H1 (cell line): ENCODE results near the gene TSPAN9.

Experiments used
- CEBPB ChIP-seq: IDR thresholded peaks from 2 replicates; pipeline ENCODE4 v1.6.1; 2012; ENCODE audit warnings: low read depth, low read length
- CTCF ChIP-seq, 3 experiments: IDR thresholded peaks; 1 replicate in 2 of 3; 2 replicates in 1 of 3; pipeline versions ENCODE4 v1.5.1 to v1.6.1; 2011; ENCODE audit warnings: low read length in 3 of 3, mild to moderate bottlenecking in 3 of 3, inconsistent platforms in 2 of 3, low read depth in 1 of 3, moderate library complexity in 1 of 3; ENCODE audit not compliant: insufficient read depth in 1 of 3; ENCODE audit errors: control extremely low read depth in 1 of 3
- EP300 ChIP-seq, 2 experiments: IDR thresholded peaks; 1 replicate in 1 of 2; 2 replicates in 1 of 2; pipeline ENCODE4 v1.6.1; 2011 to 2012; ENCODE audit warnings: low read depth in 2 of 2, low read length in 2 of 2, mild to moderate bottlenecking in 2 of 2, borderline replicate concordance in 1 of 2, inconsistent platforms in 1 of 2, moderate library complexity in 1 of 2
- EZH2 ChIP-seq: fragments of 200-600 bp; sonication (generic); IDR thresholded peaks from 2 replicates; pipeline ENCODE4 v1.7.1; 2012; ENCODE audit warnings: low read depth, mild to moderate bottlenecking, moderate library complexity, low read length, inconsistent platforms; ENCODE audit not compliant: severe bottlenecking
- HDAC2 ChIP-seq, 2 experiments: fragments of 300-600 bp in 1 of 2; sonication (generic) in 1 of 2; IDR thresholded peaks; 2 replicates each; pipeline ENCODE4 v1.6.1; 2011 to 2012; ENCODE audit warnings: low read depth in 2 of 2, low read length in 2 of 2, mild to moderate bottlenecking in 2 of 2, moderate library complexity in 2 of 2, borderline replicate concordance in 1 of 2, inconsistent platforms in 1 of 2
- JUN ChIP-seq: IDR thresholded peaks from 2 replicates; pipeline ENCODE4 v1.6.1; 2011; ENCODE audit warnings: low read depth, mild to moderate bottlenecking, improper control_type of control experiment, low read length
- KDM5A ChIP-seq: fragments of 200-600 bp; IDR thresholded peaks from 2 replicates; pipeline ENCODE4 v1.7.1; 2012; ENCODE audit warnings: mild to moderate bottlenecking, low read length, inconsistent platforms, mixed read lengths
- POLR2A ChIP-seq, 2 experiments: IDR thresholded peaks; 1 replicate in 1 of 2; 2 replicates in 1 of 2; pipeline ENCODE4 v1.6.1; 2011; ENCODE audit warnings: low read depth in 2 of 2, low read length in 2 of 2, mild to moderate bottlenecking in 2 of 2; ENCODE audit errors: control extremely low read depth in 1 of 2
- RFX5 ChIP-seq: IDR thresholded peaks from 2 replicates; pipeline ENCODE4 v1.6.1; 2011; ENCODE audit warnings: low read depth, low read length, improper control_type of control experiment, borderline replicate concordance
- RNF2 ChIP-seq: fragments of 200-900, 300-1000 bp; sonication (generic); IDR thresholded peaks from 2 replicates; pipeline ENCODE4 v1.7.1; 2016; ENCODE audit warnings: borderline replicate concordance, low read depth, mild to moderate bottlenecking, antibody characterized with exemption, low read length; ENCODE audit not compliant: poor library complexity, severe bottlenecking; ENCODE audit errors: missing control alignments
- SIN3A ChIP-seq, 2 experiments: IDR thresholded peaks in 1 of 2; conservative IDR thresholded peaks in 1 of 2; 2 replicates each; pipeline ENCODE4 v1.6.1; 2011 to 2012; ENCODE audit warnings: low read length in 2 of 2, improper control_type of control experiment in 1 of 2, low read depth in 1 of 2, mild to moderate bottlenecking in 1 of 2
- TF ChIP-seq, protein P1 (sequence below): fragments of 300-600 bp; sonication (generic); IDR thresholded peaks from 2 replicates; pipeline ENCODE4 v1.7.1; 2012; ENCODE audit warnings: low read length, moderate library complexity, mild to moderate bottlenecking, inconsistent platforms; ENCODE audit not compliant: insufficient replicate concordance

GRCh38 chr12:3304436-3305165 lies 227.4 kb downstream of the TSPAN9 start:
- no peak for TF ChIP-seq EP300 (IDR thresholded peaks at IDR 0.05; ENCODE audit: borderline replicate concordance in 1 of 2, low read depth in 2 of 2, low read length in 2 of 2)
- no peak for TF ChIP-seq SIN3A (conservative IDR thresholded peaks at IDR 0.05 in 1 of 2, IDR thresholded peaks at IDR 0.05 in 1 of 2; ENCODE audit: low read depth in 1 of 2, low read length in 2 of 2)
- TF ChIP-seq RNF2: no peak
- TF ChIP-seq RFX5: no peak
- TF ChIP-seq EZH2: no peak
- TF ChIP-seq CTCF (IDR thresholded peaks at IDR 0.05; ENCODE audit: control extremely low read depth in 1 of 3, insufficient read depth in 1 of 3, low read depth in 1 of 3, low read length in 3 of 3): no peak
- TF ChIP-seq POLR2A (IDR thresholded peaks at IDR 0.05; ENCODE audit: control extremely low read depth in 1 of 2, low read depth in 2 of 2, low read length in 2 of 2): no peak
- TF ChIP-seq, protein P1, sequence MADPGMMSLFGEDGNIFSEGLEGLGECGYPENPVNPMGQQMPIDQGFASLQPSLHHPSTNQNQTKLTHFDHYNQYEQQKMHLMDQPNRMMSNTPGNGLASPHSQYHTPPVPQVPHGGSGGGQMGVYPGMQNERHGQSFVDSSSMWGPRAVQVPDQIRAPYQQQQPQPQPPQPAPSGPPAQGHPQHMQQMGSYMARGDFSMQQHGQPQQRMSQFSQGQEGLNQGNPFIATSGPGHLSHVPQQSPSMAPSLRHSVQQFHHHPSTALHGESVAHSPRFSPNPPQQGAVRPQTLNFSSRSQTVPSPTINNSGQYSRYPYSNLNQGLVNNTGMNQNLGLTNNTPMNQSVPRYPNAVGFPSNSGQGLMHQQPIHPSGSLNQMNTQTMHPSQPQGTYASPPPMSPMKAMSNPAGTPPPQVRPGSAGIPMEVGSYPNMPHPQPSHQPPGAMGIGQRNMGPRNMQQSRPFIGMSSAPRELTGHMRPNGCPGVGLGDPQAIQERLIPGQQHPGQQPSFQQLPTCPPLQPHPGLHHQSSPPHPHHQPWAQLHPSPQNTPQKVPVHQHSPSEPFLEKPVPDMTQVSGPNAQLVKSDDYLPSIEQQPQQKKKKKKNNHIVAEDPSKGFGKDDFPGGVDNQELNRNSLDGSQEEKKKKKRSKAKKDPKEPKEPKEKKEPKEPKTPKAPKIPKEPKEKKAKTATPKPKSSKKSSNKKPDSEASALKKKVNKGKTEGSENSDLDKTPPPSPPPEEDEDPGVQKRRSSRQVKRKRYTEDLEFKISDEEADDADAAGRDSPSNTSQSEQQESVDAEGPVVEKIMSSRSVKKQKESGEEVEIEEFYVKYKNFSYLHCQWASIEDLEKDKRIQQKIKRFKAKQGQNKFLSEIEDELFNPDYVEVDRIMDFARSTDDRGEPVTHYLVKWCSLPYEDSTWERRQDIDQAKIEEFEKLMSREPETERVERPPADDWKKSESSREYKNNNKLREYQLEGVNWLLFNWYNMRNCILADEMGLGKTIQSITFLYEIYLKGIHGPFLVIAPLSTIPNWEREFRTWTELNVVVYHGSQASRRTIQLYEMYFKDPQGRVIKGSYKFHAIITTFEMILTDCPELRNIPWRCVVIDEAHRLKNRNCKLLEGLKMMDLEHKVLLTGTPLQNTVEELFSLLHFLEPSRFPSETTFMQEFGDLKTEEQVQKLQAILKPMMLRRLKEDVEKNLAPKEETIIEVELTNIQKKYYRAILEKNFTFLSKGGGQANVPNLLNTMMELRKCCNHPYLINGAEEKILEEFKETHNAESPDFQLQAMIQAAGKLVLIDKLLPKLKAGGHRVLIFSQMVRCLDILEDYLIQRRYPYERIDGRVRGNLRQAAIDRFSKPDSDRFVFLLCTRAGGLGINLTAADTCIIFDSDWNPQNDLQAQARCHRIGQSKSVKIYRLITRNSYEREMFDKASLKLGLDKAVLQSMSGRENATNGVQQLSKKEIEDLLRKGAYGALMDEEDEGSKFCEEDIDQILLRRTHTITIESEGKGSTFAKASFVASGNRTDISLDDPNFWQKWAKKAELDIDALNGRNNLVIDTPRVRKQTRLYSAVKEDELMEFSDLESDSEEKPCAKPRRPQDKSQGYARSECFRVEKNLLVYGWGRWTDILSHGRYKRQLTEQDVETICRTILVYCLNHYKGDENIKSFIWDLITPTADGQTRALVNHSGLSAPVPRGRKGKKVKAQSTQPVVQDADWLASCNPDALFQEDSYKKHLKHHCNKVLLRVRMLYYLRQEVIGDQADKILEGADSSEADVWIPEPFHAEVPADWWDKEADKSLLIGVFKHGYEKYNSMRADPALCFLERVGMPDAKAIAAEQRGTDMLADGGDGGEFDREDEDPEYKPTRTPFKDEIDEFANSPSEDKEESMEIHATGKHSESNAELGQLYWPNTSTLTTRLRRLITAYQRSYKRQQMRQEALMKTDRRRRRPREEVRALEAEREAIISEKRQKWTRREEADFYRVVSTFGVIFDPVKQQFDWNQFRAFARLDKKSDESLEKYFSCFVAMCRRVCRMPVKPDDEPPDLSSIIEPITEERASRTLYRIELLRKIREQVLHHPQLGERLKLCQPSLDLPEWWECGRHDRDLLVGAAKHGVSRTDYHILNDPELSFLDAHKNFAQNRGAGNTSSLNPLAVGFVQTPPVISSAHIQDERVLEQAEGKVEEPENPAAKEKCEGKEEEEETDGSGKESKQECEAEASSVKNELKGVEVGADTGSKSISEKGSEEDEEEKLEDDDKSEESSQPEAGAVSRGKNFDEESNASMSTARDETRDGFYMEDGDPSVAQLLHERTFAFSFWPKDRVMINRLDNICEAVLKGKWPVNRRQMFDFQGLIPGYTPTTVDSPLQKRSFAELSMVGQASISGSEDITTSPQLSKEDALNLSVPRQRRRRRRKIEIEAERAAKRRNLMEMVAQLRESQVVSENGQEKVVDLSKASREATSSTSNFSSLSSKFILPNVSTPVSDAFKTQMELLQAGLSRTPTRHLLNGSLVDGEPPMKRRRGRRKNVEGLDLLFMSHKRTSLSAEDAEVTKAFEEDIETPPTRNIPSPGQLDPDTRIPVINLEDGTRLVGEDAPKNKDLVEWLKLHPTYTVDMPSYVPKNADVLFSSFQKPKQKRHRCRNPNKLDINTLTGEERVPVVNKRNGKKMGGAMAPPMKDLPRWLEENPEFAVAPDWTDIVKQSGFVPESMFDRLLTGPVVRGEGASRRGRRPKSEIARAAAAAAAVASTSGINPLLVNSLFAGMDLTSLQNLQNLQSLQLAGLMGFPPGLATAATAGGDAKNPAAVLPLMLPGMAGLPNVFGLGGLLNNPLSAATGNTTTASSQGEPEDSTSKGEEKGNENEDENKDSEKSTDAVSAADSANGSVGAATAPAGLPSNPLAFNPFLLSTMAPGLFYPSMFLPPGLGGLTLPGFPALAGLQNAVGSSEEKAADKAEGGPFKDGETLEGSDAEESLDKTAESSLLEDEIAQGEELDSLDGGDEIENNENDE: no peak
- TF ChIP-seq JUN: no peak
- no peak for TF ChIP-seq CEBPB
- no peak for TF ChIP-seq KDM5A
- TF ChIP-seq HDAC2 (IDR thresholded peaks at IDR 0.05; ENCODE audit: borderline replicate concordance in 1 of 2, low read depth in 2 of 2, low read length in 2 of 2): no peak
